GM19099 (cell line): ENCODE data around the gene LLGL2.

Experiments
- POLR2A ChIP-seq: IDR thresholded peaks from 3 replicates; pipeline ENCODE4 v1.6.1; 2011; ENCODE audit warnings: low read depth; ENCODE audit not compliant: insufficient read length; ENCODE audit errors: extremely low read depth

LLGL2 gene, protein sequence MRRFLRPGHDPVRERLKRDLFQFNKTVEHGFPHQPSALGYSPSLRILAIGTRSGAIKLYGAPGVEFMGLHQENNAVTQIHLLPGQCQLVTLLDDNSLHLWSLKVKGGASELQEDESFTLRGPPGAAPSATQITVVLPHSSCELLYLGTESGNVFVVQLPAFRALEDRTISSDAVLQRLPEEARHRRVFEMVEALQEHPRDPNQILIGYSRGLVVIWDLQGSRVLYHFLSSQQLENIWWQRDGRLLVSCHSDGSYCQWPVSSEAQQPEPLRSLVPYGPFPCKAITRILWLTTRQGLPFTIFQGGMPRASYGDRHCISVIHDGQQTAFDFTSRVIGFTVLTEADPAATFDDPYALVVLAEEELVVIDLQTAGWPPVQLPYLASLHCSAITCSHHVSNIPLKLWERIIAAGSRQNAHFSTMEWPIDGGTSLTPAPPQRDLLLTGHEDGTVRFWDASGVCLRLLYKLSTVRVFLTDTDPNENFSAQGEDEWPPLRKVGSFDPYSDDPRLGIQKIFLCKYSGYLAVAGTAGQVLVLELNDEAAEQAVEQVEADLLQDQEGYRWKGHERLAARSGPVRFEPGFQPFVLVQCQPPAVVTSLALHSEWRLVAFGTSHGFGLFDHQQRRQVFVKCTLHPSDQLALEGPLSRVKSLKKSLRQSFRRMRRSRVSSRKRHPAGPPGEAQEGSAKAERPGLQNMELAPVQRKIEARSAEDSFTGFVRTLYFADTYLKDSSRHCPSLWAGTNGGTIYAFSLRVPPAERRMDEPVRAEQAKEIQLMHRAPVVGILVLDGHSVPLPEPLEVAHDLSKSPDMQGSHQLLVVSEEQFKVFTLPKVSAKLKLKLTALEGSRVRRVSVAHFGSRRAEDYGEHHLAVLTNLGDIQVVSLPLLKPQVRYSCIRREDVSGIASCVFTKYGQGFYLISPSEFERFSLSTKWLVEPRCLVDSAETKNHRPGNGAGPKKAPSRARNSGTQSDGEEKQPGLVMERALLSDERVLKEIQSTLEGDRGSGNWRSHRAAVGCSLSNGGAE

DNA sequence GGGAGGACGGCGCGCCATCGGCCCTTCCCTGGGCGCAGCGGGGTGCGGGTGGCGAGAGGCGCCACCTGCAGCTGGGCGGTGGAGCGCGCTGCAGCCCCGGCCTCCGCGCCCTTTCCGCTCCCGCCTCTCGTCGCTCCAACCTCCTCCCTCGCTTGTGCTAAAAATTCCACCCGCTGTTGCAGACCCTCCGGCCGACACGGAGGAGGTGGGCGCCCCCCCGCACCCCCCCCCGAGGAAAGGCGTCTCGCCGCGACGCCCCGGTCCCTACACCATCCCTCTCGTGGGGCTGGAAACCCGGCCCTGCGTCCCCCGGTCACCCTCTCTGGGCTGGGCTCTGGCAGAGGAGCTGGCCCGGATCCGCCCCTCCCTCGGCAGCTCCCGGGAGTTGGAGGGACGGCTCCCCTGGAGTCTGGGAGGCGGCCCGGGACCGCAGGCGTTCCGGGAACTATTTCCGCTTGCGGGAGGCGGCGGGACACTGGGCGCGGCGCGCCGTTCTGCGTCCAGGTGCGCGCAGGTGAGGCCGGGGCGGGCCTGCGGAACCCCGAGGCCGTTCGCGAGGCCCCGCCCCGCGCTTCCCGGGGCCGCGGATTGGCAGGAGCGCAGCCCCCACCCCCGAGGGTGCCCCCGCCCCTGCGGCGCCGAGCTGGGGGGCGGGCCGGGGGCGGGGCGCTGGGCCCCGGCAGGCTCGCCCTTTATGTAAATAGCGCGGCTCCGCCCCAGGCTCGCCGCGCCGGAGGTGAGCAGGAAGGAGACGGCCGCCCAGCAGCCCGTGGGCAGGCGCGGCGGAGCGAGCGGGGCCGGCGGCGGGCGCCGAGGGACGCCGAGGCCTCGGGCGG, at the start of gene LLGL2:
LLGL2 (plus strand) TSS at position 728 of the 836 bp plus-strand sequence. CDS start 17,730 bp downstream, outside the sequence.
- peak; percentile 62 for TF ChIP-seq POLR2A

GRCh38 chr17:75475851-75476250, 49.6 kb upstream of the LLGL2 start:
- TF ChIP-seq POLR2A, result no peak

DNA sequence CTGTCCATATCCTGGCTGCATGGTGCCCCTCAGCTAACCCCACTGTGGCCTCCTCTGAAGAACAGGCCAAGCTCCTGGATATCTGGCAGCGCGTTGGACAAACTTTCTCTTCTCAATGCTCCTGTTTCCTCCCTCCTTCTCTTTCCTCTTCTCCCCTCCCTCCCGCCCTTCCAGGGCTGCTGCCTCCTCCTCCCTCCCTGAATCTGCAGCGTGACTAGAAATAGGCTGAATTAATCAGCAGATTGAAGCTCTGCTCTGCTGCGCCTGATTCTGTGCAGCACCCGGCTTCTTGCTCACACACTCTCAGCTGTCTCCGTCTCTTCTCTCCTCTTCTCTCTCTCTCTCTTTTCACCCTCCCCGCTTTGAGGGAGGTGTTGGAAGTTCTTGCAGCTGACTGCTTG, 49.2 kb upstream of the LLGL2 start:
- no peak for TF ChIP-seq POLR2A

DNA sequence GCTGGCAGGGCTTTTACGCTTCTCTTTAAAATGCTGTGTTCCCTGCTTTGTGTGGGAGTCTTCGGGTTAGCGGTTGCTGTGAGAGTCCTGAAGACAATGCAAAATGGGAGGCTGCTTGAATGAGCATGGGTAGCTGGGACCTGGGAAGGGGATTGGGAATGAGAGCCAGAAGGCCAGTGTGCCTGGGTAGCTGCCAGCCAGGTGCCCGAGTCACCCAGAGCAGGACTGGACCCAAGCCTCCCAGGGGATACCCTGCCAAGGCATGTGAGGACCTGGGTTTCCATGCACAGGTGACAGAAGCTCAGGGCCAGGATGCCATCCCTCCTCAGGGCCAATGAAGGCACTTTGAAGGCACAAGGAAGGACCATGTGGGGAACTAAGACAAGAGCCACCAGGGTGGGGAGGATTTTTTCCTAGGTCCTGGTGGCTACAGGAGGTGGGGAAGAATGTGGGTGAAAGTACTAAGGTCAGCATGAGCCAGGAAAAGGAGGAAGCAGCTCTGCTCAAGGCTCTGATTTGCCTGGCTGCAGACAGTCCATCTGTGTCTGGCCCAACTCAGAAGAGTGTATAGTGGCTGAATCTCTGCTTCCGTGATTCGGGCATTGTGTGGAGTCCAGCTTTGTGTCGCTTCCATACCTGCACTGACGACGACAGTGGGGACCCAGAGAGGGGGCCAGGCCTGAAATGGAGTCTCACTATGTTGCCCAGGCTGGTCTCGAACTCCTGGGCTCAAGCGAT, 48.6 kb upstream of the LLGL2 start:
- no peak for TF ChIP-seq POLR2A

DNA sequence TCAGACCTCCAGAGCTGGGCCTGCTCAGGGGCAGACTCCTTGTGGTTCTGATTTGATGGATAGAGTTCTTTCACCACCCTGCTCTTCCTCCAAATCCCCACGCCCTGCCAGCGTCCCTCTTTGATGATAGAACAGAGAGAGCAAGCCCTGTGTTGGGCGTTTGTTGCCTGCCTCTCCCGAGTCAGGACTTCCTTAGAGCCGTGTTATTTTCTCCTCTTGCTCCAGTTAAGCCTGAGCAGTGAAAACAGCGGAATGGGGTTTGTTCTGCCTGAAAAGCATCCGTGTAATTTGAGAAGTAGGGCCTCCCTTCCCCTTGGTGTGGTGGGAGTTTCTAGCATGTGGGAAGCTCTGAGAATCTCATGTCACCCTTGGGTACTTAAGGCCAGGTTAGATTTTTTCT, 47.0 kb upstream of the LLGL2 start:
- TF ChIP-seq POLR2A, result no peak

DNA sequence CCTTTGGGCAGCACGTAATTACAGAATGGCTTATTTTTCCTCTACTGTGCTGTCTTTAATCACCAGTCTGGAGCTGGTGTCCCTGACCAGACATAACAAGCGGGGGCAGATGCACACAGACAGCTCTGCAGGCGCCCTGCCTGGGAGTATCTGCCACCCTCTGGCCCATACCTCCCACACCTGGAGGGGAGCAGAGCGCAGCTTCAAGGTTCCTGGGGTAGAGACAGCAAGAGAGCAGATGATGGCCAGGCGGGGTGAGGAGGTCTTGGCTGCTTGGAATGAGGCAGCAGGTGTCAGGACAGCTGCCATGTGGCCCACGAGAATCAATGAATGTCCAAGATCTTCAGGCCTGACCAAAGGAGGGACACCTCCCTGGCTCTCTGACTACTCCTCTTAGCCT, 45.2 kb upstream of the LLGL2 start:
- TF ChIP-seq POLR2A, result no peak

DNA sequence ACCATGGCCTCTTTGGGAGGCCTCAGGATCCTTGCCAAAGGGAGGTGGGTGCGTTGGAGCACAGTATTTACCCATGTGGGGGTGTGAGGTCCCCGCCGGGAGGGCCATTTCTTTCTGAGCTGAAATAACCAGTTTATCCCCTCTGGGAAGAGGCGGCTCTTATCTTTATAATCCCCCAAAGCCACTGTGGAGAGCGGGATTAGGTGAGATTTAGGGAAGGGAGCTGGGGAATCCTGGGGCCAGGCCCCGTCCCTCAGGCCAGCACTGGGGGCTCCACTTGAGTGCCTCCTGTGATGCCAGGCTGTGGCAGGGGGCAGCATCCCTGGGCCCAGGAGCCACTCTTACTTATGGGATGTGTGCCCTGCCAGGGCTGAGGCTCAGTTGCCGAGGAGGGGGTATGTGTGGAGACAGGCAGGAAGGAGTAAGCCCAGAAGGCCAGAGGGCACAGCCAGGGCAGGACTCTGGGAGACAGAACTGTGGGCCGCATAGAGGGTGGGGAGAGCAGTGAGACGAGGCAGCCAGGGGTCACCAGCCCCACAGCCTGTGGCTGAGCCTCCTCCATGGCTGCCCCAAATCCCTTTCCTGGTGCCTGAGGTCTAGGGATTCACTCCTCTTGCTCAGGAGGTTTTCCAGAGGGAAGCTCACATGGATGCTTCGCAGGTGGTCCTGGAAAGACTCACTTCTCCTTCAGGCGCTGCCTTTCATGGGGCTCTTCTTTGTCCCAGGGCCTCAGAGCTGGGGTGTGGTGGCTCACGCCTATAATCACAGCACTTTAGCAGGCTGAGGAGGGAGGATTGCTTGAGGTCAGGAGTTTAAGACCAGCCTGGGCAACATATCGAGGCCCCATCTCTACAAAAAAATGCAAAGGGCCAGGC, 44.1 kb upstream of the LLGL2 start:
- no peak for TF ChIP-seq POLR2A

DNA sequence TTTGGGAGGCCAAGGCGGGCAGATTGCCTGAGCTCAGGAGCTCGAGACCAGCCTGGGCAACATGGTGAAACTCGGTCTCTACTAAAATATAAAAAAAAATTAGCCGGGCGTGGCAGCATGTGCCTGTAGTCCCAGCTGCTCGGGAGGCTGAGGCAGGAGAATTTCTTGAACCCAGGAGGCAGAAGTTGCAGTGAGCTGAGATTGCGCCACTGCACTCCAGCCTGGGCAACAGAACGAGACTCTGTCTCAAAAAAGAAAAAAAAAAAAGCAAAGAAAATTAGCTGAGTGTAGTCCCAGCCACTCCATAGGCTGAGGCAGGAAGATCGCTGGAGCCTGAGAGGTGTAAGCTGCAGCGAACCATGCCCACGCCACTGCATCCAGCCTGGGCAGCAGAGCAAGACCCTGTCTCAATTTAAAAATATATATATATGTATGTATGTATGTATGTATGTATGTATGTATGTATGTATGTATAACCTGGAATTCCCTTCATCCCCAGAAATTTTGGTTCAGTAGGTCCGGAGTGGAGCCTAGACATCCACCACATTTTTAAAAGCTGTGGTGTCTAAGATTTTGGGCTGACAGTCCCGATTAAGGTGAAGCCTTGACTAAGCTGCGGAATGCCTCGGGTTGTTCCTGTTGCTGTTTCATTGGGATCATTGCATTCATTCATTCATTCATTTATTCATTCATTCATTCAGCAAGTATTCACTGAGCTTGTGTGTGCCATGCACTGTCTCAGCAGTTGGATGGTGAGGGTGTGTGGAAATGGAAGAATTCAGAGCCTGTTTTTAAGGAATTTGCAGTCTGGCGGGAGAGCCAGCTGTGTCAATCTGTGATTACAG, 43.2 kb upstream of the LLGL2 start:
- TF ChIP-seq POLR2A, result no peak

GRCh38 chr17:75485688-75486087, 39.8 kb upstream of the LLGL2 start:
- TF ChIP-seq POLR2A, result no peak

GRCh38 chr17:75486151-75486550, 39.3 kb upstream of the LLGL2 start:
- no peak for TF ChIP-seq POLR2A

DNA sequence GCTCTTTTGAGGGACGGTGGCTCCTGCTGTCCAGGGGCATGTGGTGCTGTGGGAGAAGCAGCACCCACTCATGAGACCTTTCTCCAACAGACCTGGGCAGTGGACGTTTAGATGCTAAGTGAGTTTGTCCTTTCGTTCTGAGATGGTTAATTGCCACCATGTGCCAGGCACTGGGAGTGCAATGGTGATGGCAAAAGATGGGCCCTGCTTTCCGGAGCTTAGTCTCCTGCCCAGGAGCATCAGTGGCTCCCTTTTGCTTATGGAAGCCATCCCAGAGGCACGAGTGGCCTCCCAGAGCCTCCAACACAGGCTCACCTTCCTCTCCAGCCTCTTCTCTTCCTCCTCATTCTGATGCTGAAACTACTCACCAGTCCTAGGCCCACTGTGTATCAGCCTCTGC, 38.5 kb upstream of the LLGL2 start:
- no peak for TF ChIP-seq POLR2A

DNA sequence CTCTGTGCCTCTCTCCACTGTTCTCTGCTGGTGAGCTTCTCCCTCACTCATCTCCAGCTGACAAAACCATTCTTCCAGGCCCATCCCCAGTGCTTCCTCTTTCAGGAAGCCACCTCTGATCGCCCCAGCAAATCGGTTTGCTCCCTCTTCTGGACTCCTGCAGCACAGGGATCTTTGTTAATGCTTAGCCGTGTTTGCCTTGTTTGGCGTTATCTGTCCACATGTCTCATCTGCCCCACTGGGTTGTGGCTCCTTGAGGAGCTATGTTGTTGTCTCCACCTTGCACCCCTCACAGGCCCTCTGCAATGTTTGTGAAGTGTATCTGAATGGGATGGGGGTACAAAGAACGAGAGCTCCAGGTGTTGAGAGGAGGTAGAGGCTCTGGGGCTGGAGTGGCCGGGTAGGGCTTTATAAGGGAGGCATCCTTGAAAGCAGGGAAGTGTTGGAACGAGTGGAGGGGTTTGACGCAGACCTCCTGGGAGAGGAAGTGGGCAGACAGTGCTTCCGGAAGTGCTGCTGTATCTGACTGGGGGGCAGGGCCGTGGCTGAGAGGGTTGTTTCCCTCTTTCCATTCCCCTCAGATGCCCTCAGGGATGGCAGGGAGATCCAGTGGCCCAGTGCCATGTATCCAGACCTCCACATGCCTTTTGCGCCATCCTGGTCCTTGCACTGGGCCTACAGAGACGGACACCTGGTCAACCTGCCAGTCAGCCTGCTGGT, 38.0 kb upstream of the LLGL2 start:
- no peak for TF ChIP-seq POLR2A
